BLaER1 treated with 17β-estradiol and CSF1 and Interleukin-3, amounts not matched to agents 10 nM and 100 nM (cell line): ENCODE results near the gene CPA5.

Experiments used
- H3K27ac ChIP-seq, 11 experiments: shearing (Covaris generic); formaldehyde crosslinking; 2 replicates each; pipeline ENCODE4 v1.8.1; 2022
- H3K27me3 ChIP-seq, 11 experiments: shearing (Covaris generic); formaldehyde crosslinking; 2 replicates each; pipeline ENCODE4 v1.8.1; 2022
- H3K36me3 ChIP-seq, 11 experiments: shearing (Covaris generic); formaldehyde crosslinking; 2 replicates each; pipeline ENCODE4 v1.8.1; 2022
- H3K4me1 ChIP-seq, 10 experiments: shearing (Covaris generic); formaldehyde crosslinking; 2 replicates each; pipeline ENCODE4 v1.8.1; 2022
- H3K4me2 ChIP-seq, 11 experiments: shearing (Covaris generic); formaldehyde crosslinking; 2 replicates each; pipeline ENCODE4 v1.8.1; 2022
- H3K4me3 ChIP-seq, 10 experiments: shearing (Covaris generic); formaldehyde crosslinking; 2 replicates each; pipeline ENCODE4 v1.8.1; 2022
- H3K9ac ChIP-seq, 11 experiments: shearing (Covaris generic); formaldehyde crosslinking; 2 replicates each; pipeline ENCODE4 v1.8.1; 2022
- H3K9me3 ChIP-seq, 11 experiments: shearing (Covaris generic); formaldehyde crosslinking; replicated peaks in 1 of 11; 2 replicates each; pipeline ENCODE4 v1.8.1; 2022
- H4K20me1 ChIP-seq, 11 experiments: shearing (Covaris generic); formaldehyde crosslinking; 2 replicates each; pipeline ENCODE4 v1.8.1; 2022
- Cebpa-rat ChIP-seq, 11 experiments: shearing (Covaris generic); IDR thresholded peaks; 2 replicates each; pipeline ENCODE4 v1.8.1; 2022

The CPA5 gene

DNA sequence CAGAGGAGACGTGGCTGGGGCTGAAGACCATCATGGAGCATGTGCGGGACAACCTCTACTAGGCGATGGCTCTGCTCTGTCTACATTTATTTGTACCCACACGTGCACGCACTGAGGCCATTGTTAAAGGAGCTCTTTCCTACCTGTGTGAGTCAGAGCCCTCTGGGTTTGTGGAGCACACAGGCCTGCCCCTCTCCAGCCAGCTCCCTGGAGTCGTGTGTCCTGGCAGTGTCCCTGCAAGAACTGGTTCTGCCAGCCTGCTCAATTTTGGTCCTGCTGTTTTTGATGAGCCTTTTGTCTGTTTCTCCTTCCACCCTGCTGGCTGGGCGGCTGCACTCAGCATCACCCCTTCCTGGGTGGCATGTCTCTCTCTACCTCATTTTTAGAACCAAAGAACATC, 22.0 kb upstream of the CPA5 start:
- Histone ChIP-seq H3K36me3 (no peaks in the 10 kb centered on the region), H3K9me3 (peaks cover 0 to 14% (median 4%) of the 10 kb centered on the region in 11 experiments; a peak in 3 of 22 replicates), H3K9ac (no peak overlapping the region), H3K27ac (no peak overlapping the region), H4K20me1 (no peaks in the 10 kb centered on the region), H3K4me2 (no peak overlapping the region), H3K4me3 (no peak overlapping the region), H3K27me3 (no peaks in the 10 kb centered on the region), H3K4me1 (no peaks in the 10 kb centered on the region)
- TF ChIP-seq Cebpa-rat (IDR thresholded peaks at IDR 0.05): no peak

DNA sequence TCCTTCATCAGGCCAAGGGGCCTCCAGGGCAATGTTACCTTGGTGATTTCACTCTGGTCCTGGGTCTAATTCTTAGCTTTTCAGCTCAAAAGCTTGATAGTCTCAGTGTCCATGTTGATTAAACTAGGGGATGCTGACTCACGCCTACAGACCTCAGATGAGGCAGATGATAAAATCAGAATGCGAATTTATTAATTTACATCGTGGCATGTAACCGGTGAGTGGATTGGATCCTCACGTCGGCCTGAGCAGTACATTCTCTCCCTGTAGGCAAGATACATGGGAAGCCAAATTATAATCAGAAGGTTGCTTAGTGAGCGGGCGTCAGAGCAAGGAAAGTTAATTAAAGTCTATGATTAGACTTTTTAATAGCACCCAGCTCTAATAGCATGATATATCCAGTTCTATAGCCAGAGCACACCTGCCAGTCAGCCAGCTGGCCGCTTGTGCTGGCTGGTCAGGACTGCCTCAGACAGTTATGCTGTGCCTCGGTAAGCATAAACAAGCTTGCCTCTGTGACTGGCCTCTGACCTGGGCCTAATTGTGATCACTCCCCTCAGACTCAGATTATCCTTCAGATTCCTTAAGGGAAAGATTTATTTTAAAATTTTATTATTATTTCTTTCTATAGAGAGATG, 20.2 kb upstream of the CPA5 start:
- H3K4me1 ChIP-seq: no peaks in the 10 kb centered on the region
- no peak overlapping the region for H3K9ac ChIP-seq
- no peaks in the 10 kb centered on the region for H3K27me3 ChIP-seq
- H3K4me3 ChIP-seq: no peak overlapping the region
- peaks cover 0 to 14% (median 4%) of the 10 kb centered on the region in 11 experiments; a peak in 3 of 22 replicates for H3K9me3 ChIP-seq
- H4K20me1 ChIP-seq: no peaks in the 10 kb centered on the region
- H3K36me3 ChIP-seq: no peaks in the 10 kb centered on the region
- H3K4me2 ChIP-seq: no peak overlapping the region
- no peak overlapping the region for H3K27ac ChIP-seq
- TF ChIP-seq Cebpa-rat (IDR thresholded peaks at IDR 0.05): no peak

DNA sequence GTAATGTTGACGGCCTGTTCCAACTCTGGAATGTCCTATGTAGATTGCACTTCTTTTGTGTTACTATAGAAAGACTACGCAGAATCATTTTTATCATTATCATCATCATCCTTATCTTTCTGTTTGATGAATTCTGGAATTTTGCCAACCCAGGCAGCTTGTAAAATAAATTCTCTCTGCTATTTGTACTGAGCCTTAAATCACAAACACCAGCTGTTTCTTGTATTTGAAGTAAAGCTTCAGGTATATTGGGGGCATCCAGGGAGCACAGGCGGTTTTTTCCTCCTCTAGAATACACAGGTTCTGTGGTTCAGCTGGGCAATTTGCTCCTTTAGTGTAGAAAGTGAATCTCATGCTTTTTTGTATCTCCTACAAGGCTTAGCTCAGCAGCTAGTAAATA, 14.9 kb upstream of the CPA5 start:
- Histone ChIP-seq H3K9me3 (no peaks in the 10 kb centered on the region), H3K36me3 (no peaks in the 10 kb centered on the region), H3K9ac (no peak overlapping the region), H3K27me3 (no peaks in the 10 kb centered on the region), H3K4me2 (no peak overlapping the region), H3K4me1 (no peaks in the 10 kb centered on the region), H4K20me1 (no peaks in the 10 kb centered on the region), H3K4me3 (no peak overlapping the region), H3K27ac (no peak overlapping the region)
- TF ChIP-seq Cebpa-rat (IDR thresholded peaks at IDR 0.05): no peak

DNA sequence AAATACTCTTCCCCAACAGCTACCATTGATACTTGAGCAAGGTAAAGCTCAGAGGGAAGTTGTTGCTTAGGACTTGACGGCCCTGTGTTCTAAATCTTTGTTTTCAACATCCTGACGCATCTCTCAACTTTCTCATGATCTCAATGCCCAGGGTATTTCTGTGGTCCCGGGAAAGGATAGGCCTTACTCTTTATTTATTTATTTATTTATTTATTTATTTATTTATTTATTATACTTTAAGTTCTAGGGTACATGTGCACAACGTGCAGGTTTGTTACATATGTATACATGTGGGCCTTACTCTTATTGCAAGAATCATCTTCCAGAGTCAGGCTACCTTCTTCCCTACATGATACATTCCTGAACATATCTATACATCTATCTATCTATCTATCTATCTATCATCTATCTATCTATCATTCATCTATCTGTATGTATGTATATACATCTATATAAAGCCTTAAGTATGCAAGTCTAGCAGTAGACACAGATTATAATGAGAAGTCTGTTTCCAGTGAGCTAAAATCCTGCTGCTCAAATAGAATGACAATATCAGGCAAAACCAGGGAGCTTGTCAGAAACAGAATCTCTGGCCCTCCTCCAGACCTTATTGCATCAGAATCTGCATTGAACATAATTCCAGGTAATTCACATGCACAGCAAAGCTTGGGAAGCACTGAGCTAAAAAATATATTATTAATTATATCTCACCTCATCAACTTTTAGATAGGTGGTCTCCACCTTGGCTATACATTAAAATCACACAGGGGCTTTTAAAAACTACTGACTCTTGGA, 12.2 kb upstream of the CPA5 start:
- no peaks in the 10 kb centered on the region for H3K9me3 ChIP-seq
- H3K4me2 ChIP-seq: no peak overlapping the region
- no peaks in the 10 kb centered on the region for H4K20me1 ChIP-seq
- no peaks in the 10 kb centered on the region for H3K4me1 ChIP-seq
- no peak overlapping the region for H3K4me3 ChIP-seq
- no peak for TF ChIP-seq Cebpa-rat (IDR thresholded peaks at IDR 0.05)
- no peaks in the 10 kb centered on the region for H3K36me3 ChIP-seq
- H3K27ac ChIP-seq: no peak overlapping the region
- no peak overlapping the region for H3K9ac ChIP-seq
- H3K27me3 ChIP-seq: no peaks in the 10 kb centered on the region

DNA sequence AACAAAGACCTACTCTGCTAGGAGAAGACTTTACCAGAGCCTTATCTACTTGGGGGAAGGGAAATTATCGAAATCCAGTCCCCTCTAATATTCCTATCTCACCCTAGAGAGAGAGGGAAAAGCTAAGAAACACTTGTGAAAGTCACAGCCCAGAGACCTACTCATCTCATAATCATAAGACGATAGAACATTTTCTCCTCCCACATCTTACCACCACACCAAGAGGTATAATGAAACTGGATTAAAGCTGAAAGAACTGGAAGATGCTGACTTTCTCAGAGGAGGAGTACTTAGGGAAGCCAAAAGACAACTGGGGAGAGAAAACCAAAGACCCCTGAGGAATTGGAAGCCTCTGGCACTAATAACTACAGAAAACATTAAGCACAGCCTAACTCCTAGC, 10.8 kb upstream of the CPA5 start:
- H3K4me1 ChIP-seq: no peaks in the 10 kb centered on the region
- no peak overlapping the region for H3K9ac ChIP-seq
- no peaks in the 10 kb centered on the region for H3K36me3 ChIP-seq
- no peak overlapping the region for H3K4me3 ChIP-seq
- H3K27me3 ChIP-seq: no peaks in the 10 kb centered on the region
- no peak for TF ChIP-seq Cebpa-rat (IDR thresholded peaks at IDR 0.05)
- no peak overlapping the region for H3K27ac ChIP-seq
- H3K4me2 ChIP-seq: no peak overlapping the region
- no peaks in the 10 kb centered on the region for H3K9me3 ChIP-seq
- H4K20me1 ChIP-seq: no peaks in the 10 kb centered on the region

DNA sequence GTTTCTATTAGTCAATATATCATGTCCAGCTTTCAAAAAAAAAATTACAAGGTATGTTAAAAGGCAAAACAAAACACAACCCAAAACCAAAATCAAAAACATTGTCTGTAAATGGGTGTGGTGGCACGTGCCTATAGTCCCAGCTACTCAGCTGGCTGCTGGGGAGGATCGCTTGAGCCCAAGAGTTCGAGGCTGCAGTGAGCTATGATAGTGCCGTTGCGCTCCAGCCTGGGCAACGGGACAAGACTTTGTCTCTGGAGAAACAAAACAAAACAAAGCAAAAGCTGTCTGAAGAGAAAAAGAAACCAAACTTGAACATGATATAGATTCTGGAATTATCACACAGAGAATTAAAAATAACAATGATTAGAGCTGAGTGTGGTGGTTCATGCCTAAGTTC, 10.3 kb upstream of the CPA5 start:
- no peak for TF ChIP-seq Cebpa-rat (IDR thresholded peaks at IDR 0.05)
- H3K27me3 ChIP-seq: no peaks in the 10 kb centered on the region
- H3K4me3 ChIP-seq: no peak overlapping the region

DNA sequence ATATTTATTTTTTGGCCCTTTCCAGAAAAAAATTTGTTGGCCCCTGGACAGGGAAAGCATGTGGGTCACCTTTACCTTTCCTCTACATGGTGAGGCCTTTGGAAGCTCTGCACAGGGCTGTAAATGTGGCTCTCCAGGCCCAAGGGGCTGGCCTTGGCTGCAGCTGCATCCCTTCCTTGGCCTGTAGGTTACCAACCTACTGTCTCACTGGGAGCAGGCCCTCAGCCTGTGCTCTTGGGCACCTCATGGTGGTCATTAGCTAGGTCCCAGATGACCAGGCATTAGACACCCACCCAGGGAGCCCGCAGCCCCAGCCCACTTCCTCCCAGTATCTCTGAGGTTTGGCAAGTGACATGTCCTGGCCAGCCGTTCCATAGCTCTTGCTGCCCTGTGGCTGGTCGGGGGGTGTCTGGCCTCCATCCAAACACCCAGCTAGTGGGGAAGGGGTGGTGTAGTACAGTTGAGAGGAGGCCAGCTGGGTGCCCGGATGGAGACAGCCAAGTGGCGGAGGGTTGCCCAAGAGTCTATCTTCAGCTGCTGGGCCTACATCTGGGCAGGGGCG, 7.1 kb upstream of the CPA5 start:
- no peak for TF ChIP-seq Cebpa-rat (IDR thresholded peaks at IDR 0.05)
- Histone ChIP-seq H3K4me3 (no peak overlapping the region), H3K4me1 (no peaks in the 10 kb centered on the region), H3K9ac (no peak overlapping the region), H3K4me2 (no peak overlapping the region), H3K27ac (no peak overlapping the region), H3K9me3 (no peaks in the 10 kb centered on the region), H3K36me3 (no peaks in the 10 kb centered on the region), H3K27me3 (no peaks in the 10 kb centered on the region), H4K20me1 (no peaks in the 10 kb centered on the region)

More for the DNA sequence above, 10.3 kb upstream of the CPA5 start:
- Histone ChIP-seq H3K9ac (no peak overlapping the region), H3K27ac (no peak overlapping the region), H3K9me3 (no peaks in the 10 kb centered on the region), H3K36me3 (no peaks in the 10 kb centered on the region), H4K20me1 (no peaks in the 10 kb centered on the region), H3K4me2 (no peak overlapping the region), H3K4me1 (no peaks in the 10 kb centered on the region)

DNA sequence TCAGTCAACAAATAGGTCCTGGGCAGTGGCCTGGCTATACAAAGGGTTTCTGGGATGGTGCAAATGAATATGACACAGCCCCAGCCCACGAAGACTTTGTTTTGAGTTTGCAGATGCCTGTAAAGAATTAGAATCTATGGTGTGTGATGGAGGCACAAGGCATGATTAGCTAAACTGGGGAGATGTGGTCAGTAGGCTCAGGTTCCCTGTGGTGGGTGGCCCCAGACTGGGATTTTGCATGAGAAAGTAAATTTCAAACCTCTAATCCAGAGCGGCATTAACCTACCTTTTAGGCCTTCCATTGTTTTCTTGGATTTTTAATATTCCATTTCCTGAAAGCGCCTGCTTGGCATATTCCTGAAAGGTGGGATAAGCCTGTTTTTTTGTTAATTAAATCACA, 6.4 kb upstream of the CPA5 start:
- Histone ChIP-seq H3K9ac (no peak overlapping the region), H3K9me3 (no peaks in the 10 kb centered on the region), H3K4me2 (no peak overlapping the region), H3K27me3 (no peaks in the 10 kb centered on the region), H3K4me3 (no peak overlapping the region), H4K20me1 (no peaks in the 10 kb centered on the region), H3K27ac (no peak overlapping the region), H3K4me1 (no peaks in the 10 kb centered on the region), H3K36me3 (no peaks in the 10 kb centered on the region)
- TF ChIP-seq Cebpa-rat (IDR thresholded peaks at IDR 0.05): no peak

DNA sequence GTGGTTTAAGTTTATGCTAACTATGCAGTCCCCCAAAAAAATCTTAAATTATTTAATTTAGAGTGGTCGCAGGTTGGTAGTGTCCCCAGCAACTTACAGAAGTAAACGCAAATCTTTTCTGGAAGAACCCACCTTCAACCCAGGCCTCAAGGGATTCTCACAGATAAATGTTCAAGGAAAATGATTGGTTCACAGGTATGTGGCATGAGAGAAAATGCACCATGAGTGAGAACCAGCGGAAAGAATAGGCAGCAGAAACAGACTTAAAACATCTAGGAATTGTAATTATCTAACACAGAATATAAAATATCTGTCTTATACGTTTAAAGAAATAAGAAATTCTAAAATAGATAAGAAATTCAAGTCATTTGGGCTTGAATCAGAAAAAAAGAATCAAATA, 2.7 kb upstream of the CPA5 start:
- Histone ChIP-seq H3K4me1 (no peaks in the 10 kb centered on the region), H3K27me3 (no peaks in the 10 kb centered on the region), H4K20me1 (no peaks in the 10 kb centered on the region), H3K4me3 (no peak overlapping the region), H3K36me3 (no peaks in the 10 kb centered on the region), H3K9ac (no peak overlapping the region), H3K9me3 (no peaks in the 10 kb centered on the region), H3K4me2 (no peak overlapping the region), H3K27ac (no peak overlapping the region)
- no peak for TF ChIP-seq Cebpa-rat (IDR thresholded peaks at IDR 0.05)
